Measurements from ENCODE around the gene DIP2C.

The DIP2C gene

DNA sequence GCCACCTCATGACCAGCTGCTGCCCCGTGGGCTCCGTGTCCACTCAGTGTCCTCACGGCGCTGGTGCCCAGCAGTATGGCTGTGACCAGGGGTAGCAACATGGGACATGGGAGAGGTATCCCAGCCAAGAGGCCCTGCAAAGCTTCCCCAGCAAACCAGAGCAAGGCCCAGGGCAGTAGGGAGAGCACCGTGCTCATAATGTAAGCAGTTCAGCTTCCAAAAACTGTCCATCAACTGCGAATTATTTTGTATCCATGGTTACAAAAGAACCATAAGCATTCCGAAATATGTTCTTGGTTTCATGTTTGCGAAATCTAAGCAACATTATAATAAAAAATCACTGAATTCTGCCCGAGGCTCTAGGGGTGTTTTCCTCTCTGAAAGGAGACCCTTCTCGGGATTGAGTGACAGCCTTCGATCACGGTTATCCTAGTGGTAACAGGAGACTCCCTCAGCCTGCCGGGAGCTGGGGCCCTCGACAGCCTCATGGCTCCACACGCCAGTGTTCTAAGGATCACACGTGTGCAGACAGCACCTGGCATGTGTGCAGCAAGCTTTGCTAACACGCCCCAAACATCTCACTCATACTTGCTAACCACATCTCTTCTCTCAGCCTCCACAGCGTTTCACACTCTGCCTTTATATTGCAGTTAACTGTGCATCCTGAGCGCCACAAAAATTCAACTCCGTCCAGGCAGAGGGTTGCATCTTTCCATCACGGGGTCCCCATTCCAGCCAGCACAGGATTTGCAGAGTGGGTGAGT, 117.6 kb downstream of the DIP2C start:
- DNase-seq (ENCODE audit: low spot score): no peak

- no peak for DNase-seq (ENCODE audit: low spot score)
Measured at GRCh38 chr10:571166-571565, 118.3 kb downstream of the DIP2C start.

DNA sequence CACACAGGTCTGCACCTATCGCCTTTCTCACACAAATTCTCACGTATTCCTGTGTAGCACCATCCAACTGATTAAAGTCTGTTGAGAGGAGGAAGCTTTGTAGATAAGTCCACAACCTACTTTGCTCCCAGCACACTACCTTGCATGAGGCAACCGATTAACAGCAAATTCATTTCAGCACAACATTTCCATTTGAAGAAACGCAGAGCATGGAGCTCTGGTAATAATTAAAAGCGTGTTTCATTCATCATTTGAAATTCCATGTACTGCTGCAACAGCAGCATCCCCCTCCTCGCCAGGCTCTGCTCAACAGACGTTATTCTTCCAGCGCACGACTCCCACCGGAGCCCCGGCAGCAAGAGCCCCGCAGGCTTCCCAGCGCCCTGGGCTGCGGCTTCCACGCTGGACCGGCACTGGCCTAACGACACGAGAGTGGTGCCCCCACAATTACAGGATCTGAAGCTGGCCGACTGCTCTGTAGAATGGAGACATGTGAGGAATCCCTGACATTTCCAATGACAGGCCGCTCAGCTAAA, 118.8 kb downstream of the DIP2C start:
- no peak for DNase-seq (ENCODE audit: low spot score)

GRCh38 chr10:569961-570627, 119.4 kb downstream of the DIP2C start:
- DNase-seq (ENCODE audit: low spot score): no peak

DNA sequence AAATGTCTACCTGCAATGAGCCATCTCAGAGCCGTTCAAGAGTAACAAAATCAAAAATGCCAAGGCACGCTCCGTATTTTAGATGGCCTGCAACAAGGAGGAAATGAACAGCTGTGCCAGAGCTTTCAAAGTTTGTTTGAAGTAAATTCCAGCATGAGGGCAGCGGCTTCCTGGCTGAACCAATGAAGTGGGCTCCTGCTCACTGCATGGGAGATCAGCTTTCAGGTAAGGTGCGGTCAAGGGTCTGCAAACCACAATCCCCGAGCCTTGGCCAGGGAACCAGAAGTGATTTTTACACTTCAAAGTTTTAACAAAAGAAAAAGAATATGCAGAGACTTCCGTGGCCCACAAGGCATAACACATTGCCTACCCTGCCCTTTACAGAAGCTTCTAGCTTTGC, 120.6 kb downstream of the DIP2C start:
- DNase-seq (ENCODE audit: low spot score): no peak

- DNase-seq (ENCODE audit: low spot score): no peak
Measured at GRCh38 chr10:567869-568268, 121.6 kb downstream of the DIP2C start.

GRCh38 chr10:566241-566885, 123.1 kb downstream of the DIP2C start:
- no peak for DNase-seq (ENCODE audit: low spot score)

DNA sequence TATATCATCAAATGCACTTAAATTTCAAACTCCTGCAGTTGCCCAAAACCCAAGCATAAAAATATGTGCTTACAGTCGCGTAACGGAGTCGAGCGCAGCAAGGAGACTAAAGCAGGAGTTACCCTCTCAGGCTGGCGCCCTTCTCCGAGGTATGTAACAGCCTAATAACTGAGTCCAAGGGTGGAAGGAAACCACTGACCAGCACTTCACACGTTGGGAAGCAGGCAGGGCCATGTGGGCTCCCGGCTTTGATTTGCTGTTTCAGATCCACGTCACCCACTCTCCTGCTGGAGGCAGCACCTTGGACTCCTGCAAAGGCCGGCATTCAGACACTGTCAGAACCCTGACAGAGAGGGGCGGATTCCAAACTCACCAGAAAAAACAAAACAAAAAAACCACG, 123.8 kb downstream of the DIP2C start:
- no peak for DNase-seq (ENCODE audit: low spot score)

DNA sequence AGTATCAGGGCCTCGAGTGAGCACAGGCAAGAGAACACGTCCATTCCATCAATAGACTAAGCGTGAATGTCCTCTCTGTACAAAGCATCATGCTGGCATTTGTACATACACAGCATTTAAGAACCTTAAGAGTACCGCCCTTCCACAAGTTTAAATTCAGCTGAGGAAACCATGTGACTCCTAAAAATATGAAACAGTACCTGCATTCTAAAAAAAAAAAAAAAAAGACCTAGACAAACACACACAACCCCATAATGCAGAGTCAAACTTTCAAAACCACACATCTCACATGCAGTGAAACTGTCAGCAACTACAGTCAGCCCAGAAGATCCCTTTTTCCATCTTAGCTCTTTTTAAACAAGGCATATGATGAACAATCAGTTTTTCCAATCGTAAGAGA, 124.3 kb downstream of the DIP2C start:
- DNase-seq (ENCODE audit: low spot score): no peak

- no peak for DNase-seq (ENCODE audit: low spot score)
Measured at GRCh38 chr10:563827-564226, 125.6 kb downstream of the DIP2C start.

DNA sequence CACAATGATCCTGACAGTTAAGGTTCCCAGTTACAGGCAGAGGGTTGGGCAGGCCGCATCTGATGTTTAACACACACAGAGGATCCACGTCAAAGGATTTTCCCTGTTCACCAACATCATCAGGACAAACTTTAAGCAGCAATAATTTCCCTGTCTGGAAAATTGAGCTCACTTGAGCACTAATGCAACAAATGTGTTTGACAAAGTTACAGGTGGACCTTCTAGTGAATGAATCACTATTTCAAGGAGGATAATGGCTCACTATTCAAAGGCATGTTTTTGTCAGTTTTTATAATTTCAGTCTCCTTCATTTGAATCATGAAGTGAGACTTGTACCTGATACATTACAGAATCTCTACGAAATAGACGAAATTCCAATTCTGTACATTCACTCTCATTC, 127.3 kb downstream of the DIP2C start:
- DNase-seq (ENCODE audit: low spot score): no peak

GRCh38 chr10:561721-562120, 127.7 kb downstream of the DIP2C start:
- no peak for DNase-seq (ENCODE audit: low spot score)

DNA sequence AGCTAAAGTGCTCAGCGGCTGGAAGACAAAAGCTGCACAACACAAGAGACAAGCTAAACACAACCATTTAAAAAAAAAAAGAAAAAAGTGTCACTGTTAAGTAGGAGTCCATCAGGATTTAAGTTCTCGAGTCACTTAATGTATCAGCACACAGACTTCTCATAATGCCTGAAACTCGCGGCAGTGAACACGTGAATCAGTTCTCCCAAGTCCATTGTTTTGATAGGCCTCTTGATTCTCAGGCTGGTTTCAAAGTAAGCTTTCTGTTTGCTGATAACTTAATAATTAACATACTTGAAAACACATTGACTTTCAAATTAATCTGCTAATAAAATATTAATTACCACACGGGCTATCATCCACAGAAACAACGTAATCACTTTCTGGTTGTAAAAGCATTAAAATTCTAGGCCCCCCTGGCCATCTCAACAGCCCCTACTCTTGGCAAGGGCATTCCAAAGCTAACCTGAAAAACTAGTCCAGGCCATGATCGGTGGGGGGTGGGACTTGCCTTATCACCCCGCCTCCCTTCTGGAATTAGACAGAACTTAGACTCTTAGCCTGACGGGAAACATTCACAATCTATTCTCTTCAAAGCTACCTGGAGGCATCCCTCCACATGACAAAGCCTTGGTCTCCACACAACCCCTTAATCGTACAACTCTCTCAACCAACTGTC, 129.0 kb downstream of the DIP2C start:
- DNase-seq (ENCODE audit: low spot score): no peak

DNA sequence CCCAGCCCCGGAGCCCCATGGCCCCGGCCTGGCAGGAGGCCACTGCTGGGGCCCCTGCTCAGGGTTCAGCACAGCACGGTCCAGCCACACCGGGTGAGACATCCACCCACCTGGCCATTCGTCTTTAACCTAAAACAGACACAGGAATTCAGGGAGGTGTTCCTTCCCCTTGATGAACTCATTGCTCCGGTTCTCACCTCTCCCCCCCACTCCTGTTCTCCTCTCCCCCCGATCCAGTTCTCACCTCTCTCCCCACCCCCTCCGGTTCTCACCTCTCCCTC, 129.8 kb downstream of the DIP2C start:
- DNase-seq (ENCODE audit: low spot score): no peak

DNA sequence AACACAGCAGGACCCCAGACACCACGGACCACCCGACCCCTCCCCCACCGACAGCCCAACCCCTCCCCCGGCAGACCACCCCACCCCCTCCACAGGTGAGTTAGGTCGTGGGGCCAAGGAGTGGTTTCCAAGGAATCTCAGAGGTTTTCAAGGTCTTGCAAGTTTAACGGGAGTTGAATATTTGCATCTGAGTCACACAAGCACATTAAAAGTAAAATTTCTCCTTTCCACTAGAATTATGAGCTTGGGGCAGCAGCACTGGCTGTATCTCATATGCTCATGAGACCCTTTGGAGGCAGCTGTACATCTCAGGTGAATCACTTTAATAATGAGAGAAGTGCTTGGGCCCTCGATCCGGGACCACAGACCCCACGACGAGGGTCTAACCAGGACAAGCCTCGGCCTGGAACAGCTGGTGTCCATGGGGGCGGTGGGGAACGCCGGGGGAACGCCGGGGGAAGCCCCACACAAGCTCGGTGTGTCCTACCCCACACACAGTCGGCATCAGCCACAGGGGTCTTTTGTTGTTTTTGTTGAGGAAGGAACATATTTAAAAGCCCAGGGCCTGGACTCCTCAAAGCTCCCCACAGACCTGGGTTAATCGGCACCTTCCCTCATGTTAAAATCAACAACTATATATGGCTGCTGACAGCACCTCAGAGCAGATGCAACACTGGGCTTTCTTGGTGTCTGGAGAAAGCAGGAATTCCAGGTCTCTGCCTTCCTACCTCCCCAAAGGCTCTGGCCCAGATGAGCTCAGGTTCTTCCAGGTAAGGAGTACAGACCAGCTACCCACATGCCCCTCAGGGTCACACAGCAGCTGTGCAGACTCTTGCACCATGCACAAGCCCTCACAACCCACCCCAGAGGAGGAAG, 130.3 kb downstream of the DIP2C start:
- DNase-seq (ENCODE audit: low spot score): no peak

GRCh38 chr10:558364-558763, 131.1 kb downstream of the DIP2C start:
- no peak for DNase-seq (ENCODE audit: low spot score)

GRCh38 chr10:557792-558328, 131.6 kb downstream of the DIP2C start:
- no peak for DNase-seq (ENCODE audit: low spot score)

DNA sequence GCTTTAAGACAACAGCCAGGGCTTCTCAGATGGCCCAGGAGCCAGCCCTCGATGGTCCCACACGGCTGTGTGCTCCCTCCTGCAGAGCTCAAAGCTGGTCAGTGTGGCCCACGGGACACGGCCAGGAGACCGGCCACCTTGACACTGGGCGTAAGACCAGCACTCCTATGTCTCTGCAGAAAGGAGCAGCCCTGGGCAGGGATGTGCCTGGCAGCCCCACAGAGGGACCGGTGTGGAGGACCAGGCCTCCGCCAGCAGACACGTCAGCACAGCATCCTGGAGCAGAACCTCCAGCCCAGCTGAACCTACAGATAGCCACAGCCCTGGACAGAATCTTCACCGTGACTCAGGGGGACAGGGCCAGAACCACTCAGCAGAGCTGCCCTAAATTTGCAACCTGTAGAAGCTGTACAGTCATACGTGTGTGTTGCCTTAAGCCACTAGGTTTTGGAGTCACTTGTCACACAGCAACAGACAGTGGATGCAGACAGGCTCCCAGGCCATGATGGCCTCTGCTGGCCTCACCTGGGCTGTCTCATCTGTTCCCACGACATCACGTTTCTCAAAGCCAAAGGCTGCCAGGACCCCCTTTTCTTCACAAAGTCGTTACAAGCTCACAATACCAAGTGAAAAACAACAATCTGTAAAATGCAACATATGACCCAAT, 132.4 kb downstream of the DIP2C start:
- no peak for DNase-seq (ENCODE audit: low spot score)

DNA sequence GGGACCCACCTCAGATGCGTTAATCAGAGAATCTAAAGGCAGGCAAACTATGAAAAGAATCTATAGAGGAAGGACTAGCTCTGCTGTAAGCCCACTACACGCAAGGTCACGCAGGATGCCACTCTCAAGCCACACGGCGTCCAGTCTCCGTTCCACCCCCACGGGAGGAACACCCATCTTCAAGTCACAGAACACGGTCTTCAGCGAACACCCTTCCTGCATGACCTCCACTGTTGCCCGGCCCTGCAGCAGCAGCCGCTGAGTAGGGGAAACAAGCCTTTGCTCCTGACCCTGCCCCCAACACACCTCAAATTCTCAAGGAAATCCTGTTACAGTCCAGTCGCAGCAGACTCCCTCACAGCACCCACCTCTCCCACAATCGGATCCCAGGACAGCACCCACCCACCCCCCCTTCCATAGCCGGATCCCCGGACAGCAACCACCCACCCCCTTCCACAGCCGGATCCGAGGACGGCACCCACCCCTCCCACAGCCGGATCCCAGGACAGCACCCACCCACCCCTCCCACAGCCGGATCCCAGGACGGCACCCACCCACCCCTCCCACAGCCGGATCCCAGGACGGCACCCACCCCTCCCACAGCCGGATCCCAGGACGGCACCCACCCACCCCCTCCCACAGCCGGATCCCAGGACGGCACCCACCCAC, 133.7 kb downstream of the DIP2C start:
- DNase-seq (ENCODE audit: low spot score): no peak

GRCh38 chr10:555281-555680, 134.2 kb downstream of the DIP2C start:
- no peak for DNase-seq (ENCODE audit: low spot score)
